Tibial nerve (tissue), 4 donors: Measurements from ENCODE around the gene PI4K2A.

ENCODE experiments used
- CTCF ChIP-seq, 5 experiments: fragments of 200-600 bp in 3 of 5; fragments of 450-650 bp in 2 of 5; sonication (generic) in 3 of 5; IDR thresholded peaks; one replicate each; pipeline ENCODE4 v1.5.1; 2016 to 2019; ENCODE audit warnings: antibody characterized with exemption in 5 of 5, mild to moderate bottlenecking in 3 of 5, moderate library complexity in 2 of 5
- EP300 ChIP-seq, 2 donors: sonication (generic); formaldehyde crosslinking; IDR thresholded peaks; one replicate each; pipeline ENCODE4 v1.6.1; 2017; ENCODE audit warnings: antibody characterized with exemption in 2 of 2, mild to moderate bottlenecking in 1 of 2
- POLR2A ChIP-seq, 2 donors: fragments of 450-650 bp; IDR thresholded peaks; one replicate each; pipeline ENCODE4 v1.6.1; 2017; ENCODE audit warnings: antibody characterized with exemption in 2 of 2, mild to moderate bottlenecking in 2 of 2, moderate library complexity in 2 of 2

DNA sequence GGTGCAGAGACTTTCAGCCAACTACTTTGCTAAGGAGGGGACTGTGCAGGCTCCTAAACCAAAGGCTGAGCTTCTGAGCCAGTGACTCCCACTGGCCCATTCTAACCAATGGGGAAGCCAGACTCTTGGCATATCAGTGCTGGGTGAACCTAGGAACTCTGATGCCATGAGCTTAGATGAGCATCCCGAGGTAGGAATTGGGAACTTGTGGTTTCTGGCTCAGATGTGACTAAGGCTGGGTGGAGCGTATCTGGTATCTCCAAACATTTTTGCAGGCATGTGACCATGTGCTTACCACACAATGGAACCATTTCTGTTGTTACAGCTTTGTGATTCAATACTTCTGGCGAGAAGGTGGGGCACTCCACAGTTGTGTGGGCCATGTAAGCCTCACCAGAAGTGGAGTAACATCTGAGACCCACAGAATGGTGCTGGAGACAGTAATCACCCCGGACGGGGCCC, 49.1 kb downstream of the PI4K2A start:
- TF ChIP-seq POLR2A (IDR thresholded peaks at IDR 0.05), result peak in 1 of 2 donors; percentile 30
- no peak for TF ChIP-seq CTCF (IDR thresholded peaks at IDR 0.05)
- peak; percentile 75 to 85 for TF ChIP-seq EP300 (IDR thresholded peaks at IDR 0.05)
